GM18907 (cell line): ENCODE data around the gene ZNF44.

Experiments used
- ATAC-seq: cut with Tn5 transposase; IDR thresholded peaks from one replicate; pipeline ENCODE4 v1.9.1; 2021; ENCODE audit warnings: mild to moderate bottlenecking, moderate library complexity; ENCODE audit not compliant: unreplicated experiment

The ZNF44 gene

DNA sequence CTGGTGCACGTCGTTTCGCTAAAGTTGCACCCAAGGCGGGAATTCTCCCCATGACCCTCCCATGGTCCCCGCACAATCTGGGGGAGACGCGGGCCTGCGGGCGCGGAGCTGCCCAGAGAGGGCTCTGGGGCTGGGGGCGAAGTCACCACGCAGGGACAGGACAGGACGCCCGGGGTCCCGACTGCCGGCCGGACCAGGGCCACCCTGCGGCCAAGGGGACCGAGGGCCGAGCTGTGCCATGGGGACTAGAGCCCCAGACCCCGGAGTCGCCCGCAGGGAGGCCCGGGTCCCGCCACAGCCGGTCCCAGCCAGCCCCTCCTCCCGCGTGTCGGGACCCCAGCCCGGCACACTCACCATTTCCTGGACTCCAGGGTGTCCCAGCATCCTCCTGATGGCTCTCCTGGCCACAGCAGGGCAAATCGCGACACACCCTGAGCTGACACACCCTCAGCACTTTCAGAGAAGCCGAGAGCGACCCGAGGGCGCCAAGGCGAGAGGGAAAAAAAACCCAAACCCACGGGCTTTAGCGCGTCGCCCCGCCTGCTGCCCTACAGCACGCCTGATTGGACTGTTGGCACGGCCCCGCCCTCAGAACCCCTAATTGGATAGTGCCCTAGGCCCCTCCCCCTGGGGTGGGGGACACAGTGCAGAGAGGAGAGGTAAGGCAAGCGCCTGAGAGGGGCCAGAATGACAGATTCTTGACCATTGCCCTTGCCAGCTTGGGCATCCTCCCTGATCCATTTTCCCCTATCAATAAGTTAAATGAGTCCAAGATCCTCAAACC lies 28.6 kb downstream of the ZNF44 start:
- no peak for ATAC-seq

DNA sequence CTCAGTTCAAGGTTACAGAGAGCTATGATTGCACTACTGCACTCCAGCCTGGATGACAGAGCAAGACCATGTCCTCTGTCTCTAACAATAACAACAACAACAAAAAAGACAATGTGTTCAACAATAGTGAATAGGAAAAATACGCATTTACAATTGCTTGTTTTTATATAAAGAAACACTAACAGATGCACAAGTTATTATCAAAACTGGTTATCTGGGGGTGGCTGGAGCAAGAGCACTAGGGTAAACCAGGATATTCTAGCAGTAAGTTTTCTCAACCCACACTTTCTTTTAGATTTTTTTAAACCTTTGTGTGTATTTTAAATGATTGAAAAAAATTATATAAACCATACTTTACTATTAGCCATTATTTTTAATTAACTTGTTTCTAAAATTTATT lies 33.1 kb downstream of the ZNF44 start:
- no peak for ATAC-seq

DNA sequence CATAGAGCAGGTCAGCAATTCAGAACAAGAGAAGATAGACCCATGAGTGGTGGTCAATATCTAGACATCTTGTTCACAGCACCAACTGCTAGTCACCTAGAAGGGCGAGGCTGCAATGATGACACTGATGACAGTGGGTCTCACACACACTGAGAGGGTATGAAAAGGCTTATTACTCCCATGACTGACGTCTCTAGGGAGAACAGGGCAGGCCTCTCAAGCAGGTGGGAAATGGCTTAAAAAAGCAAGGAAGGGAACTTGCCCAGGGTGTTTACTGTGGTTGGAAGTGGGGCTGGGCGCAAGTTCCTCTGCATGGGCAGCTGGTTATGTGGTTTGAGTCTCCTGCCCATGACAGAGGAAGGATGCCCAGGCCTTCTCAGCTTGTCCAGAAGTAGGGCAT lies 33.8 kb downstream of the ZNF44 start:
- ATAC-seq: no peak

DNA sequence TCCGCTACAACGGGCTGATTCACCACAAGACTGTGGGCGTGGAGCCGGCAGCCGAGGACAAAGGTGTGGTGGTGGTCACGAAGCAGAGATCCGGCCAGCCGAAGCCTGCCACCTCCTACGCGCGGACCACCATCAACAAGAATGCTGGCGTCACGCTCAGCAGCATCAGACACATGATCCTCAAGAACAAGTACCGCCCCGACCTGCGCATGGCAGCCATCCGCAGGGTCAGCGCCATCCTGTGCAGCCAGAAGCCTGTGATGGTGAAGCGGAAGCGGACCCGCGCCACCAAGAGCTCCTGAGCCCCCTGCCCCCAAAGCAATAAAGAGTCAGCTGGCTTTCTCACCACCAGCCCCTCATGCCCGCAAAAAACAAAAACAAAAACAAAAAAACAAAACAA lies 34.4 kb downstream of the ZNF44 start:
- no peak for ATAC-seq

DNA sequence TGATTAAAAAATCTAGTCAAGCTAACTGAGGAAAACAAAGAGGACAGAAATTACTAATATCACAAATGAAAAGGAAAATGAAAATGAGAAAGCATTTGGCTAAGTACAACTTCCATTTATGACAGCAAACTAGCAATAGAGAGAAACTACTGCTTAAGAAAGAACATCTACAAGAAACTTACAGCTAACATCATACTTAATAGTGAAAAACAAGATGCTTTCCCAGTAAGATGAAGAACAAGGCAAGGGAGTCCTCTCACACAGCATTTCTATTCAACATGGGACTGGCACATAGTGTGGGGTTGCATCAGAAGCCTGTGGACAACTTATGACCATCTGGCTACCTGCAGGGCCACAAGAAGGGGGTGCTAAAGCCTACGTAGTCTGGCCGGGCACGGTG lies 39.3 kb downstream of the ZNF44 start:
- ATAC-seq: no peak

DNA sequence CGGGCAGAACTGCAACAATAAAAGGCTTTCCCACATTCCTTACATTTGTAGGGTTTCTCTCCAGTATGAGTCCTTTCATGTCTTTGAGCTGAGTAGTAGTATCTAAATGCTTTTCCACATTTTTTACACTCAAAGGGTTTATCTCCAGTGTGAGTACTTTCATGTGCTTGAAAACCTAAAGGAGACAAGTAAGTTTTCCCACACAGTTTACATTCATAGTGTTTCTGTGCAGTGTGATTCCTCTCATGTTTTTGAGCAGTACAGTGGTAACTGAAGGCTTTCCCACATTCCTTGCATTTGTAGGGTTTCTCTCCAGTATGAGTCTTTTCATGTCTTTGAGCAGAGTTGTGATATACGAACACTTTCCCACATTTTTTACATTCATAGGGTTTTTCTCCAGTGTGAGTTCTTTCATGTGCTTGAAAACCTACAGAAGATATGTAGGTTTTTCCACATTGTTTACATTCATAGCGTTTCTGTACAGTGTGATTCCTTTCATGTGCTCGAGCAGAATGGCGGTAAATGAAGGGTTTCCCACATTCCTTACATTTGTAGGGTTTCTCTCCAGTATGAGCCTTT lies 47.0 kb downstream of the ZNF44 start:
- no peak for ATAC-seq

DNA sequence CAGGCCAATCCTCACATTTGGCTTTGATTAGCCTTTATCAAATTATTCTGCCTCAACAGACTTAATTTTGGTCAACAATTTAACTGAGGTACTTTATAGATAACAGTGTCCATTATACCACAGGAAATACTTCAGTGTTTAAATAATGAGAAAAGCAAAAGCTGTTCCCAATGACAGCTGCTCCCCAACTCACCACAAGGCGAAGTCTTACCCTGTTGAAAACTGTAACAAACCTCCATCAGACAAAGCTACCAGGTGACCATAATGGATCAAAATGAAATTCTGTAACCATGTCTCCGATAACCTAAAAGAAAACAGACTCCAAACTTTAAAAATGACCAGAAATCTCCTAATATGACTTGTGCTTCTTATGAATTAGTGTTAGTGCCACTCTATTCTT lies 50.3 kb downstream of the ZNF44 start:
- no peak for ATAC-seq

DNA sequence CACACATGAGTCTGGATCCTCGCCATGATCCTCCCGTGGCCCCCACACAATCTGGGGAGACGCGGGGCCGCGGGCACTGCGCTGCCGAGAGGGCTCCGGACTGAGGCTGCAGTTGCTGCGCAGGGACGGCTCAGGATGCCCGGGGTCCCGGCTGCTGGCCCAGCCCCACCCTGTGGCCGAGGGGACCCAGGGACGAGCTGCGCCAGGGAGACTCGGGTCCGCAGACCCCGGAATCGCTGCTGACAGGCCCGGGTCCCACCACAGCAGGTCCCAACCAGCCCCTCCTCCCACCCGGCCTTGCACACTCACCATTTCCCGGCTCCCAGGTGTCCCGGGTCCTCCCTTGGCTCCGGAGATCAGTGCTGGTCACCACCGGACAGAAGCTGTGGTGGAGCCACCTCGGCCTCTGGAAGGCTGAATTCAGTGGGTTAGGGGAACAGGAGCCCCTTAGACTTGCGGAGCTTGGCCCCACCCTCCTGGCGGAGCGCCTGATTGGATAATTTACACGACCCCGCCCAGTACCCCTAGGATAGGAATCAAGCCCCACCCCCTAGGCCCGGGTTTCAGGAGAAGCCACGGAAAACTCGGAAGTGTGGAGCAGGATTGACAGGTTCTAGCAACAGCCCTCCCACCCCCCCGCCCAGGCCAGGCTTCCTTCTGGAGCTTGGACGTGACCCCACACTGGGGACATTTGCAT lies 57.4 kb downstream of the ZNF44 start:
- no peak for ATAC-seq

DNA sequence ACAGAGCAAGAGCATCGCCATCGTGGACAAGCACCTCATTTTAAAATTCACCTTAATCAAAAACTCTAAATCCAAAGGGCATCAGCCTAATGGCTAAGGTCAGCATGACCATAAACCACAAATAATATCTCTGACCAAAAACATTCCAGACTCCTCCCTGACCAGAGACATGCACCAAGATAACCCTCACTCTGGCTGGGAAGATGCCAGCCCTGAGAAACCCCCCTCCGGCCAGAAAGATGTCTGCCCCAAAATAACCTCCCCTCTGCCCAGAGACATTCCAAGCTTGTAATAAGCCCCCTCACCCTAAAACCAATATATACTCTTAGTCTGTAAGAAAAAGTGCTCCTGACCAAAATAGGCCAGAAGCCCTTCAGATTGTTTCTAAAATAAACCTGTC lies 61.7 kb downstream of the ZNF44 start:
- ATAC-seq: no peak

DNA sequence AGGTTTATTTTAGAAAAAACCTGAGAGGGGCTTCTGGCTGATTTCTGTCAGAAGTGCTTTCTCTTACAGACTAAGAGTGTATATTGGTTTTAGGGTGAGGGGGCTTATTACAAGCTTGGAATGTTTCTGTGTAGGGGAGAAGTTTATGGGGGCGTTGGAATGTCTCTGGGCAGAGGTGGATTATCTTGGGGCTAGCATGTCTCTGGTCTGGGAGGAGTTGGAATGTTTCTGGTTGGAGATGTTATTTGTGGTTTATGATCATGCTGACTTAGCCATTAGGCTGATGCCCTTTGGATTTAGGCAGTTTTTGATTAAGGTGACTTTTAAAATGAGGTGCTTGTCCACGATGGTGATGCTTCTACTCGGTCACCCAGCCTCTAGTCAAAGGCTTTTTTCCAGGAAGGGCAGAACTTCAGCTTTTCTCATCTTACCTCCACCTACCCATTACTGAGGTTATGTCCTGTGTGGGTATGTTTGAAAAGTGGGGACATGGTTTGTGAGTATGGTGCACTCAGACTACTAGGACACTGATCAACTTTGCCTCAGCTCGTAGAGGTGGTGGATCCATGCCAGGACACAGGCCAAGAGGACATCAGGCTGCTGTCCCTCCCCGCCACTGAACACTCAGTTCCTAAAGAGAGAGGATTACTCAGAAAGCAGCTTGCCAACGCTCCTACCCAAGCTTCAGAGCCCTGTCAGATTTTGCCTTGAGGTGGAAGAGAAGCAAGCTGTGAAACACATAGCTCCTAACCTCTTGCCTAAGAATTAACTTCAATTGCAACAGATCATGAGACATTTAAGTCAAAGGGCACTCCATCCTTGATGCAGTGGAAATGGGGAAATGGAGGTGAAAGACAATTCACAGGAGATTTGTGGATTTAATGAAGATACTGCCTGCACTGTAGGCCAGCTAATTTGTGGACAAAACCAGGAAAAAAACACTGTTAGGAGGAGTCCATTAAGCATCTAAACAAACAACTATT lies 63.6 kb downstream of the ZNF44 start:
- no peak for ATAC-seq

DNA sequence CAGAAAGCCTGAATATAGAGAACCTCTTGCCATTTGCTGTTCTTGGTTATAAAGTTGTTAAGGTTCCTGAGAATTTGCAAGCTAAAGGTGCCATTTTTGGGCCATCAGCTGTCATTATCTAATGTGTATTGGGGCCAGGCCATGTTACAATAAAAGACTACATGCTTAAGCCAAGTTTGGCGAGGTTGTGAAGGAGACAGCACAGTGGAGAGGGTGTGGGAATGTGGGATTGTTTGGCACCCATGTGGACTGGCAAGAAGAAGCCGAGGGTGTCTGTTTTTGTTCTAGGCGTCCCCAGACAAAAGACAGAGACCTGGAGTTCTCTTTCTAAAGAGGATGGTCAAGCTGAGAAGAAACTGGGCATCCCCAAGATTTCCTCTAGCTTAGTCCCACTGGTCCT lies 64.7 kb downstream of the ZNF44 start:
- no peak for ATAC-seq

DNA sequence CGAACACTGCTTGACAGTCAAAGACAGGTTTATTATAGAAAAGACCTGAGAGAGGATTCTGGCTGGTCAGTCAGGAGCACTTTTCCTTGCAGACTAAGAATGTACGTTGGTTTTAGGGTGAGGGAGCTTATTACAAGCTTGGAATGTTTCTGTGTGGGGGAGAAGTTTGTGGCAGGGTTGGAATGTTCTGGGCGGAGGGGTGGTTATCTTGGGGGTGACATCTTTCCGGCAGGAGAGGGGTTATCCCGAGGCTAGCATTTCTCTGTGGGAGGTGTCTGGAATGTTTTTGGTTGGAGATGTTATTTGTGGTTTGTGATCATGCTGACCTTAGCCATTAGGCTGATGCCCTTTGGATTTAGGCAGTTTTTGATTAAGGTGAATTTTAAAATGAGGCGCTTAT lies 70.0 kb downstream of the ZNF44 start:
- no peak for ATAC-seq

DNA sequence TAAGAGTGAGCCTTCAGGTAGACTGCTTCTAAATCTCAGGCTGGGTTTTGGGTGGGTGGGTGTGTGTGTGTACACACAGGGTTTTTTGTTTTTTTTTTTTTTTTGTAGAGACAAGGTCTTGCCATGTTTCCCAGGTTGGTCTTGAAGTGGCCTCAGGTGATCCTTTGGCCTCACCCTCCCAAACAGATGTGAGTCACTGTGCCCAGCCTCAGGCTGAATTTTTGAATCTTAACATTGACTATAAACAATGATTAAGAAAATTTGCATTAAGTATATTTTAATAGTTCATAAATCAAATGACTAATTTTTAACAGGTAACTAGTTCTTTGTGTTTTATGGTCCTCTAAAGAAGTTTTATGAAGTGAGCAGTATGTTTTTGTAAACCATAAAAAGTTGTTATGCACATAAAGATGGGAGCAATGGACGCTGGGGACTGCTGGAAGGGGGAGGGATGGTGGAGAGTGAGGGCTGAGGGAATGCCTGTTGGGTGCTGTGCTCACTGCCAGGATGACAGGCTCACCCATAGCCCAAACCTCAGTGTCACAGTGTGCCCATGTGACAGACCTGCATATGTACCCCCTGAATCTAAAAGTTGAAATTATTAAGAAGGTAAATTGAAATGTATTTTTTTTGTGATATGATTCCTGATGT lies 71.6 kb downstream of the ZNF44 start:
- ATAC-seq: no peak
